Activated CD8-positive, alpha-beta memory T cell treated with anti-CD3 and anti-CD28 coated beads for 1 hour (primary cell): ENCODE results near the gene CLEC4G.

Source experiments
- DNase-seq, 2 donors: peaks; one replicate each; pipeline ENCODE4 v3.0.0-alpha.2; 2020; ENCODE audit warnings: low read depth in 1 of 2; ENCODE audit errors: extremely low read depth in 1 of 2

The CLEC4G gene

DNA sequence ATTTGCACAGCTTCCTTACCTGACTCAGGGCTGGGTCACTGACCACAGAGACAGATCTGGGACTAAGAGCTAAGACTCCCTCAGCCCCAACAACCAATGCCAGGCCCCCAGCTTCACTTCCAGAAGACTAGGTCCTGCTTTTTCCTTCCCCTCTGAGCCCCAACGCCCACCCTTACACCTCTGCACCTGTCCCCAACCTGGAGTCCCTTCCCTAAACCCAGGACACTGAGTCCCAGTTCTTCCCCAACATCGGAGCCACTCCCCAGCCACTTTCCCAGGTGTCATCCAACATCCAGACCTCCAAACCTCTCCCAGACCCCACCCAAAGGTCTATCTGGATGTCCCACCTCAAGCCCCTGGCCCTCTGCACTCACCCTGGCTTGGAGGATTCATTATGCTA is 32.9 kb downstream of the CLEC4G start:
- DNase-seq: no peak

DNA sequence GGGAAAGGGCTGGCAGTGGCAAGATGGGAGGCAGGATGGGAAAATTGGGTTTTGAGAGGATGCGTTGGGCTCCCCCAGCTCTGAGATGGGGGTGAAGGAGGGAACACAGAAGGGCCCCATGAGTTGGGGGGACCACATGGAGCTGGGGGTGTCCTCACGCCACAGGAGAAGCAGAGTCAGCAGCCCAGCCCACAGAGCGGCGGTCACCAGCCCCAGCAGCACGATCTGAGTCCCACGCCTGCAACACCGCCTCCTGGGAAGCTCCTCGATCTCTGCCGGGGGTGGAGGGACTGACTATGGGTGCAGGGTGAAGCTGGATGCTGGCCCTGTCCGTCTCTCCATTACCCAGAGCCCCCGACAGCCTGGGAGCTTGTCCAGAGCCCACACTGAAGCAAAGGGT is 33.3 kb downstream of the CLEC4G start:
- DNase-seq: no peak

DNA sequence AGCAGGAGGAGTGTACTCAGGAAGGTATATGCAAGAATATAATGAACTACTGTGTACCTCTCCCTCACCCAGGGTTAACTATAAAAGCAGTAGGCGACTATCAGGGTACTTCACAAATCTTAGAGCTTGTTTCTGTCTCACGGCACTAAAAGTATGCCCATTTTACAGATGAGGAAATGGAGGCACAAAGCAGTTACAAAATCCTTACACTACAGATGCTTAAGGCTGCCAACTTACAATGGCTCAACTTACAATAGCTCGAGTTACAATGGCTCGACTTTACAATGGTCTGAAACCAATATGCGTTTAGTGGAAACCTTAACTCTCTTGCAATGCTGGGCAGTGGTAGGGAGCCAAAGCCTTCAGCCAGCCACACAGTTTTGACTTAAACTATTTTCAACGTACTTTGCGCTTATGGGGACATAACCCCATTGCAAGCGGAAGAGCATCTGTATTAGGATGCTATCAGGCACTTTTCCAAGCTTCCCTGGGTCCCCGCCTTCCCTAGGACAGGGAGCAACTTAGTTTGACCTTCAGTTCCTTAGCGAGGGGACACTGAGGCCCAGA is 34.1 kb downstream of the CLEC4G start:
- DNase-seq: no peak

DNA sequence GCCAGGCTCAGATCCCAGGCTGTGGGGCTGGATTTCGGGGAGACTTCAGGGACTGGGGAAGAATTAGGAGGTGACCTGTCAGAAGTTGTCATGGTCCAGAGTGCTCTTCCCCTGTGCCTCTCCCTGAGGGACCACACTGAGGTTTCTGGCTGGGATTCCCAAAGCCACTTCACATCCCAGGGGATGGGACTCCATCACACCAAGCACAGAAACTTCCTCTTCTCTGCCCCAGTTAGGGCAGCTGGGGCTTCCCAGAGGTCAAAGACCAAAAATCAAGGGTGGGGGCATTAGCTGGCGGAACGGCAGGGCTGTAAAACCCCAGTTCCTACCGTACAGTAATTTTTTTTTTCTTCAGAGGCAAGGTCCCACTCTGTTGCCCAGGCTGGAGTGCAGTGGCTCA is 37.4 kb downstream of the CLEC4G start:
- no peak for DNase-seq

DNA sequence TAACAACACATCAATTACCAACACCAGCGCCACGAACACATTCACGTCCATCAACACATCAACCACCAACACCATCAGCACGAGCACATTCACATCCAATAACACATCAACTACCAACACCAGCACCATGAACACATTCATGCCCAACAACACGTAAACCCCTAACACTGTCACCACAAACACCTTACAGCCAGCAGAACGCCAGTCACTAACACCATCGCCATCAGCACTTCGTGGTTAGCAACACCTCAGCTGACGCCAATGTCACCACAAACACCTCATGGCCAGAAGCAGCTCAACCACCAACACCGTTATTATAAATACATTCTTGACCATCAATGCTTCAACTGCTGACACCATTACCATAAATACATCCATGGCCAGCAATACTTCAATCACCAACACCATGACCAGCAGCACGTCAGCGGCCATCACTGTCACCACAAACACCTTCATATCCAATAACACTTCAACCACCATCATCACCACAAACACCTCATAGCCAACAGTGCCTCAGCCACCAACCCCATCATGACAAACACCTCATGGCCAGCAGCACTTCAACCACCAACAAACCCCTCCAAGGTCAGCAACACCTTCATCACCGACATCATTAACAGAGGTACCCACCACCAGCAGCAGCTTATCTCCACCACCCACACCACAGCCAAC is 39.4 kb downstream of the CLEC4G start:
- DNase-seq: no peak

DNA sequence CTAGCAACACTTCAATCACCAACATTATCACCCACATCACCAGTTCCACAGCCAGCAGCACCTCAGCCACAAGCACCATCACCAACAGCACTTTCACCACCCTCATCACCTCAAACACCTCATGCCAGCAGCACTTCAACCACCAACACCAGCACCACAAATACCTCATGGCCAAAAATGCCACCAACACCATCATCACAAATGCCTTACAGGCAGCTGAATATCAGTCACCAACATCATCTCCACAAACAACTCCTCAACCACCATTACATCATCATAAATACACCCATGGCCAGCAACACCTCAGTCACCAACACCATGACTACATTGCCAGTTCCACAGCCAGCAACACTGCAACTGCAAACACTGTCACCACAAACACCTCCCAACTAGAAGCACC is 40.4 kb downstream of the CLEC4G start:
- no peak for DNase-seq

DNA sequence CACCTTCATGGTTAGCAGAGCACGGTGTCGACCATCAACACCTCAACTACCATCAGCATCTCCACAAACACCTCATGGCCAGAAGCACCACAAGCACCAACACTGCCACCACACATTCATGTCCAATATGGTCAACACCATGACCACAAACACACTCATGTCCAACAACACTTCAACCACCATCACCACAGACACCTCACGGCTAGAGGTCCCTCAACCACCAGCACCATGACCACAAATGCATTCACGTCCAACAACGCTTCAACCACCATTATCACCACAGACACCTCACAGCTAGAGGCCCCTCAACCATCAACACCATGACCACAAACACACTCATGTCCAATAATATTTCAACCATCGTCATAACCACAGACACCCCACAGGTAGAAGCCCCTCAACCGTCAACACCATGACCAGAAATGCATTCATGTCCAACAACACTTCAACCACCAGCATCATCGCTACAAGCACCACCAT is 41.1 kb downstream of the CLEC4G start:
- no peak for DNase-seq

DNA sequence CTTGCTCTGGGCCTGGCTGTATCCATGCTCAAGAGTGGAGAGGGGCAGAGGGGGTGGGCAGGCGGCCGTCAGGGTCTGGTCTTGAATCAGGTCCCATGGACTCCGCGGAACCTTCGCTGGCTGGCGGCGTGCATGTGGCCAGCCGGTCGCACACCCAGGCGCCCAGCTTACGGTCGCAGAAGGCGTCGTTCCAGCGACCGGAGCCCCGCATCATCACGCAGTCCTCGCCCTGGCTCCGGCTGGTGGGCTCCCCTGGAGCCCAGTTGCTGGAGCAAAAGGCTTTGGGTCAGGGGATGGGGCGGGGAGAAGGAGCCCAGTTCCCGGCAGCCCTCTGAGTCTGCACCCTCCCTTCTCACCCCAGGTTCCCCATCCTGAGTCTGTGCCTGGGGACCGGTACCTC is 42.7 kb downstream of the CLEC4G start:
- DNase-seq: no peak

DNA sequence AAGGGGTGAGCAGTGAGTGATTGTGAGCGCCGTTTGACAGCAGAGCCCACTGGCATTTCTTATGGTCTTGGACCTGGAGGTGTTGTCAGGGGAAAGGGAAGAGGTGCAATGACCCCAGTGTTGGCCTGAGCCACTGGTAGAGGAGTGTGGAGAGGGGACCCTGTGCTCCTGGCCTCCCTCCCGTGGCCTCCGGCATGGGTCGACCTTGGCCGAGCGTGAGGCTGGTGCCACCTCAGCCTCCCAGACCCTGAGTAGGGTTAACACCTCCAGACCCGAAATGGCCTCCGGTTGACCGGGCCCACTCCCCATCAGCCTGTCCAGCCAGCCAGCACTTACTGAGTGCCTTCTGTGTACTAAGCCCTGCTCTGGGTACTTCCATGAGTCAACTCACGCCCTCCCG is 44.7 kb downstream of the CLEC4G start:
- no peak for DNase-seq

DNA sequence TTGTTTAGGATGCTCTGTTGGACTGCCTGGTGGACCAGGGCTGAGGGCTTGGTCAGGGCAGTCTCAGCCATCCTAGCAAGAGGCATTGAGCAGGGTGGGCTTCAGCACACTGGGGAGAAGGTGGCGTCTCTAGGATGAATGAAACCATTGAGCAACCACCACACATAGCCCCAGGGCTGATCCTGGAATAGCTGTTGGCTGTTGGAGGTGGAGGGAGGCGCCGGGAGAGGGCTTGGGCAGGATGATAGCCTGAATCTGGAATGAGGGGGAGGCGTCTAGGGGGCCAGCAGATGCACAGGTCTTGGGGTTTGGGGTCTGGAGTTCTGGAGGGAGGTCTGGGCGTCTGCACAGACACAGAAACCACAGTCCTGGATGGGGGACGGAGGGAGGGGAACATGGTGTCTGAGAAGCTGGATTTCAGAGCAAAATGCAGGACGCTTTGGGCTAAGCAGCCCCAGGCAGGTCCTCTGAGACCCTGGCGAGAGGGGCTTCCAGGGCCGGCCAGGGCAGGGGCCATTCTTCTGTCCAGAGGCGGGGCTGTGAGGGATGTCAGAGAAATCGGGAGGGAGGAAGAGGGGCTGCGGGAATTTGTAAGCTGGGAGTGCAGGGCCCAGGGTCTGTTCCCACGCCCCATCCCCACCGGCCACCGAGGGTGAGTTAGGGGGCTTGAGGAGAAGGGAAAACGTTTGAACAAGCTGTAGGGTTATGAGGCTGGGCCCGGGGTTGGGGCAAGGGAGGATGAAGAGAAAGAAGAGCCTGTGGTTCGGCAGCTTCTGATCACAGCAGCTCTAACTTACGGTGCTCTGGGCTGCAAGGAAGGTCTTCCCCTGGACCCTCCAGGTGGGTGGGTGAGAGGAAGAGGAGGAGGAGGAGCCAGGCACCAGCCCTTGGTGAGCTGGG is 46.1 kb downstream of the CLEC4G start:
- no peak for DNase-seq

DNA sequence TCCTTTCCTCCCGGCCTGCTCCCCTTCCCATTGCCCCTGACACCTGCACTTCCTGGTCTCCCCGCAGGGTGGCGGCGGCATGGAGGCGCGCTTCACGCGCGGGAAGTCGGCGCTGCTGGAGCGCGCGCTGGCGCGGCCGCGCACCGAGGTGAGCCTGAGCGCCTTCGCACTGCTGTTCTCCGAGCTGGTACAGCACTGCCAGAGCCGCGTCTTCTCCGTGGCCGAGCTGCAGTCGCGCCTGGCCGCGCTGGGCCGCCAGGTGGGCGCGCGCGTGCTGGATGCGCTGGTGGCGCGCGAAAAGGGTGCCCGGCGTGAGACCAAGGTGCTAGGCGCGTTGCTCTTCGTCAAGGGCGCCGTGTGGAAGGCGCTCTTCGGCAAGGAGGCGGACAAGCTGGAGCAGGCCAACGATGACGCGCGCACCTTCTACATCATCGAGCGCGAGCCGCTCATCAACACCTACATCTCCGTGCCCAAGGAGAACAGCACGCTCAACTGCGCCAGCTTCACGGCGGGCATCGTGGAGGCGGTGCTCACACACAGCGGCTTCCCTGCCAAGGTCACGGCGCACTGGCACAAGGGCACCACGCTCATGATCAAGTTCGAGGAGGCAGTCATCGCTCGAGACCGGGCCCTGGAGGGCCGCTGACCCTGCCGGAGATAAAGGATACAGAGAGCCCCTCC is 49.6 kb downstream of the CLEC4G start:
- no peak for DNase-seq

DNA sequence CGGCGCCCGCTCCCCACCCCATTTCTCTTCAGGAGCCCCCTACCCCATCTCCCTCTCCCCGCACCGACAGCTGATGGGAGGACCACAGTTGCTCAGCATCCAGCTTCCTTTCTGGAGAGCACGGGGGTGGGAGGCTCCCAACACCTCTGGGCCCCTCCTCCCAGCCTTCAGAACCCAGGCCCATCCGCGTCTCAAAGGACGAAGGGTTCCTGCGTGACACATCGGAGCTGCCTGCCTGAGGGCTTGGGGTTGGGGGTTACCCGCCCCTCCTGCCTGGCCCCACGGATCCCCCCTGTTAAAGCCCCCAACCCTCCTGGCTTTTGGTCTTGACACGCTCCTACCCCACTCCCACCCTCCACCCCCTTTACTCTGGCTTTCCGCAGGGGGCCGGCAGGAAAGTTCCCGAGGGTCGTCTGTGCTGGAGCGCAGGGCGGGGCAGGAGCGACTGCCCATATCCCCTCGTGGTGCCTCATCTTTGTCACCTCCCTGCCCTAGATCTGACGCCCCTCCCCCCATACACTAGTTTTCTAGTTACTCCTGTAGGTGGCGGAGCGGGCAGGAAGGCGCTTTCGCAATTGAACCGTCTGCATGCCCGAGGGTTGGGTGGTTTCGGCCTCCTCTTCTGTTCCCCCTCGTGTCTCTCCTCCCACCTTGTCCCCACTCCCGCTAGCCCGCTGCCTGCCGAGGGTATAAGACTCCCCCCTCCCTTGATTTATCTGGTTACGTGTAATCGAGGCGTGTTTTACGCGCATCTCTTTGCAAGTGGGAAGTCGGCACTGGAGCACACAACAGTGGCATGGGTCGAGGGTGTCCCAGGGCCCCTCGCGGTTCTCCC is 50.4 kb downstream of the CLEC4G start:
- peak; percentile 63 to 68 for DNase-seq

DNA sequence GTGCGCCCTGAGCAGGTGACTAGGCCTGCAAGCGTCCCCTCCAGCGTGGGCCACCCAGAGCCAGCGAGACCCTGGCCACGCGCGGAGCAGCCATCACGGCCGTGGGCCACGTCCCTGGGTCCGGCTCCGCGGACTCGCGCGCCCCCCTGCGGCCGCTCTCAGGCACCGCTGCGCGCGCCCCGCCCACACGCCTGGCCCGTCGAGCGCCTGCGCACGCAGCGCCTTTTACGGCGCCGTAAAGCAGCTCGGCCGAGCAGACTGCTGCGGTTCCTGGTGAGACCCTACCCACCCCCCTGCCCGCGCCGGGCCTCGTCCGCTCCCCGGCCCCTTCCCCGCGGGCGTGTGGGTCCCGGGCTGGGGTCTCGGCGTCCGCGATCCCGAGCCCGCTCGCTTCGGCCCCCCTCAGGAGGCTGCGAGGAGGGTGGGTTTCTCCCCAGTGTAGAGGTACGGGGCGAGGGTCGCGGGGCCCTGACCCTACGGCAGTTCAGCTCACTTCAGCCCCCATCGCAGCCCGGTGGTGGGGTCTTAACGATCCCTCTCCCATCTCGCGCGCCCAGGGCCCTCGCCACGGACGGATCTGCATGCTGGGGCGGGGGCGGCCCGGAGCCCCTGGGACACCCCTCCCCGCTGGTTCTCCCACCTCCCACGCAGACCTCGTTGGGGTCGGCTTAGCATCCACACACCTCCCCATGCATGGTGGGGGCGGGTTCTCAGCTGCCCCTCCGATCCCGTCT is 51.1 kb downstream of the CLEC4G start, which contains the start of gene TRAPPC5:
Gene TRAPPC5 (plus strand): TSS at position 228 of the 734 bp plus-strand sequence. CDS start 1,421 bp downstream, outside the sequence.
- DNase-seq: peak; percentile 44 to 84

DNA sequence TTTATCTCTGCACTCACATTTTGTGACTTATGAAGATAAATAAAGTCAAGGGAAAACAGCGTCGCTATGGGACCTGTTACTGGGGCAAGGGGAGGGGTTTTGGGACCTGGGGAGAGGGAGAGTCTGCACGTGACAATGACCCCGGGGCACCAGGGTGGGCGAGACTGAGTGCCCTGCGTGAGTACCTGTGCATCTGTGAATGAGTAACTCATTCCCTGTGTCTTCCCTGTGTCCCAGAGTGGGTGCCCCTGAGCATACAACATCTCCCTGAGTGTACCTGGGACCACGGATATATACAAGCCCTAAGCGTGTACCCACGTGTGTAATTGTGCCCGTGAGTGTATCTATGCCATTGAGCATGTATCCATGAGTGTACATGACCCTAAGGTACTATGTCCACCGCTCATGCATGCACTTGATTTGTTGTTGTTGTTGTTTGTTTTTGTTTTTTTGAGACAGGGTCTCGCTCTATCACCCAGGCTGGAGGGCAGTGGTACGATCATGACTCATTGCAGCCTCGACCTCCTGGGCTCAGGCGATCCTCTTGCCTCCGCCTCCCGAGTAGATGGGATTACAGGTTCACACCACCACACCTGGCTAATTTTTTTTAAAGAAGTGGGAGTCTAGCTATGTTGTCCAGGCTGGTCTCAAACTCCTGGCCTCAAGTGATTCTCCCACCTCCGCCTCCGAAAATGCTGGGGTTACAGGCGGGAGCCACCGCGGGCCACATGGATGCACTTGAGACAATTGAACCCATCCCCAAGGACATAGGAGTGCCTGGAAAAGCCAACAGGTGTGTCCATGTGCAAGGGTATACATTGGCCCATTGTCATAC is 51.9 kb downstream of the CLEC4G start:
- no peak for DNase-seq

DNA sequence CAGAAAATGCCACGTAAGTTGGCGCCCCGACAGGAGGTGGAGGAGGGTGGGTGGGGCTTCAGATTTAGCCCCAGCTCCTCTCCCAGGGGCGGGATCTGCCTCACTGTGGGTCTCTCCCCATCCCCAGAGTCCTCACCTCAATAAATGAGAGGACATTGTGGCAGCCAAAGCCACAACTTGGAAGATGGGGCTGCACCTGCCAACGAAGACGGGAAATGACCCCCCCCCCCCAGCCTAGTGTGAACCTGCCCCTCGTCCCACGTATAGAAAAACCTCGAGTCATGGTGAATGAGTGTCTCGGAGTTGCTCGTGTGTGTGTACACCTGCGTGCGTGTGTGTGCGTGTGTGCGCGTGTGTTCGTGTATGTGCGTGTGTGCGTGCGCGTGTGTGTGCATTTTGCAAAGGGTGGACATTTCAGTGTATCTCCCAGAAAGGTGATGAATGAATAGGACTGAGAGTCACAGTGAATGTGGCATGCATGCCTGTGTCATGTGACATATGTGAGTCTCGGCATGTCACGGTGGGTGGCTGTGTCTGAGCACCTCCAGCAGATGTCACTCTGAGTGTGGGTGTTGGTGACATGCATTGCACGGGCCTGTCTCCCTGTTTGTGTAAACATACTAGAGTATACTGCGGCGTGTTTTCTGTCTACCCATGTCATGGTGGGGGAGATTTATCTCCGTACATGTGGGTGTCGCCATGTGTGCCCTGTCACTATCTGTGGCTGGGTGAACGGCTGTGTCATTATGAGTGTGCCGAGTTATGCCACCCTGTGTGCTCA is 52.7 kb downstream of the CLEC4G start:
- peak in 1 of 2 donors; percentile 39 for DNase-seq
